GM12801 (cell line): Measurements from ENCODE around the gene CD300LB.

Source experiments
- CTCF ChIP-seq: IDR thresholded peaks from one replicate; pipeline ENCODE4 v1.5.1; 2011; ENCODE audit warnings: control low read depth; ENCODE audit not compliant: insufficient read length; ENCODE audit errors: extremely low read depth

The CD300LB gene

GRCh38 chr17:74555427-74555940 is 24.2 kb upstream of the CD300LB start:
- TF ChIP-seq CTCF: no peak

GRCh38 chr17:74554909-74555308 is 23.6 kb upstream of the CD300LB start:
- TF ChIP-seq CTCF: no peak

- TF ChIP-seq CTCF: no peak
Observed at GRCh38 chr17:74552037-74552436, 20.8 kb upstream of the CD300LB start.

- TF ChIP-seq CTCF: no peak
Observed at GRCh38 chr17:74550602-74551001, 19.3 kb upstream of the CD300LB start.

GRCh38 chr17:74549343-74549742 is 18.1 kb upstream of the CD300LB start:
- TF ChIP-seq CTCF: no peak

GRCh38 chr17:74547736-74548135 is 16.5 kb upstream of the CD300LB start:
- no peak for TF ChIP-seq CTCF

GRCh38 chr17:74547264-74547663 is 16.0 kb upstream of the CD300LB start:
- TF ChIP-seq CTCF: no peak

- no peak for TF ChIP-seq CTCF
Observed at GRCh38 chr17:74546586-74546985, 15.3 kb upstream of the CD300LB start.
